GM12878 (cell line): Measurements from ENCODE around the gene TRMU. TPM values are rescaled to one million over a fixed set of nuclear protein-coding genes. Genes with fewer than 3 reads are reported as not detected.

Source experiments
- ATAC-seq: fragments of 200-7000 bp; cut with Tn5 transposase; 3 replicates; pipeline ENCODE4 v1.9.1; 2020; ENCODE audit warnings: mild to moderate bottlenecking, moderate library complexity
- Bru-seq: library from RNA; stranded (reverse); fragments of 400-500 nt; gene quantifications from one replicate; lab custom pipeline; 2021; lab: Mats Ljungman, UMichigan
- BruChase-seq, 2 experiments: library from RNA; stranded (reverse); fragments of 400-500 nt; gene quantifications; one replicate each; lab custom pipeline; 2021; lab: Mats Ljungman, UMichigan
- BruUV-seq: library from RNA; stranded (reverse); fragments of 400-500 nt; replicated peaks from 2 replicates; lab custom pipeline; 2021; lab: Mats Ljungman, UMichigan
- CTCF ChIA-PET: fragments of 300-600 bp; sonication (Branson Sonifier 250); formaldehyde crosslinking; extraction: SDS; loops from one replicate; lab custom pipeline; 2021; ENCODE audit warnings: inconsistent platforms; lab: Yijun Ruan, JAX
- POLR2A ChIA-PET: fragments of 350-600 bp; formaldehyde crosslinking; extraction: SDS; loops from one replicate; lab custom pipeline; 2021; ENCODE audit warnings: inconsistent platforms; lab: Charles Lee
- RAD21 ChIA-PET: fragments of 300-600 bp; sonication (Branson Sonifier 250); formaldehyde crosslinking; loops from one replicate; lab custom pipeline; 2023; ENCODE audit warnings: antibody characterized with exemption; ENCODE audit not compliant: unreplicated experiment; lab: Charles Lee
- SMC1A ChIA-PET: fragments of 300-600 bp; sonication (Branson Sonifier 250); formaldehyde crosslinking; loops from one replicate; lab custom pipeline; 2023; ENCODE audit not compliant: unreplicated experiment, uncharacterized antibody; lab: Charles Lee
- DNase-seq: peaks from one replicate; pipeline ENCODE4 v3.0.0-alpha.2; 2011; ENCODE audit warnings: low read depth, low spot score
- FAIRE-seq: peaks from 3 replicates; lab custom pipeline; 2011; peaks lifted over from hg19 to GRCh38; lab: Jason Lieb, UNC
- H2AFZ ChIP-seq: 2 replicates; pipeline ENCODE4 v1.6.0; 2011; ENCODE audit warnings: low read depth, low read length, control low read depth; ENCODE audit not compliant: control insufficient read depth
- H3K27ac ChIP-seq: 2 replicates; pipeline ENCODE4 v1.5.1; 2011; ENCODE audit warnings: control low read depth; ENCODE audit not compliant: control insufficient read depth, insufficient read depth
- H3K27me3 ChIP-seq, 2 experiments: replicated peaks in 1 of 2; 2 replicates each; pipeline versions ENCODE4 v1.6.0 to v1.6.1; 2011; ENCODE audit warnings: low read length in 1 of 2; ENCODE audit not compliant: control insufficient read depth in 2 of 2, insufficient read depth in 2 of 2
- H3K36me3 ChIP-seq, 2 experiments: 2 replicates each; pipeline ENCODE4 v1.5.1; 2011; ENCODE audit warnings: low read length in 1 of 2; ENCODE audit not compliant: control insufficient read depth in 2 of 2, insufficient read depth in 2 of 2
- H3K4me1 ChIP-seq: 2 replicates; pipeline ENCODE4 v1.6.1; 2011; ENCODE audit warnings: mild to moderate bottlenecking, low read length, moderate library complexity, mixed read lengths; ENCODE audit not compliant: control insufficient read depth, insufficient read depth
- H3K4me2 ChIP-seq: 2 replicates; pipeline ENCODE4 v1.6.0; 2011; ENCODE audit warnings: control low read depth; ENCODE audit not compliant: control insufficient read depth, insufficient read depth
- H3K4me3 ChIP-seq: fragments of 200-600 bp; sonication (generic); 2 replicates; pipeline ENCODE4 v1.5.1; 2016
- H3K79me2 ChIP-seq: 2 replicates; pipeline ENCODE4 v1.6.0; 2011; ENCODE audit warnings: low read length; ENCODE audit not compliant: control insufficient read depth, insufficient read depth
- H3K9ac ChIP-seq: 2 replicates; pipeline ENCODE4 v1.8.0; 2011; ENCODE audit warnings: low read length, control low read depth, mixed read lengths; ENCODE audit not compliant: control insufficient read depth, insufficient read depth
- H3K9me3 ChIP-seq: replicated peaks from 3 replicates; pipeline ENCODE4 v1.5.1; 2011; ENCODE audit warnings: mild to moderate bottlenecking, low read length; ENCODE audit not compliant: control insufficient read depth, insufficient read depth
- H4K20me1 ChIP-seq: 2 replicates; pipeline ENCODE4 v1.6.0; 2011; ENCODE audit not compliant: control insufficient read depth, insufficient read depth
- CEBPZ ChIP-seq: fragments of 150-350 bp; IDR thresholded peaks from 2 replicates; pipeline ENCODE4 v1.6.1; 2016; ENCODE audit warnings: low read depth, low read length
- FOS ChIP-seq: IDR thresholded peaks from 3 replicates; pipeline ENCODE4 v1.6.1; 2011; ENCODE audit warnings: borderline replicate concordance; ENCODE audit not compliant: insufficient read length; ENCODE audit errors: extremely low read depth
- PAX5 ChIP-seq: IDR thresholded peaks from 2 replicates; pipeline ENCODE4 v1.6.1; 2011; ENCODE audit warnings: low read depth, low read length, borderline replicate concordance
- SIN3A ChIP-seq: IDR thresholded peaks from 2 replicates; pipeline ENCODE4 v1.6.1; 2012; ENCODE audit warnings: low read depth, low read length, improper control_type of control experiment
- SMC3 ChIP-seq: IDR thresholded peaks from 2 replicates; pipeline ENCODE4 v1.6.1; 2011; ENCODE audit warnings: low read length, improper control_type of control experiment, borderline replicate concordance
- STAT3 ChIP-seq: IDR thresholded peaks from 2 replicates; pipeline ENCODE4 v1.6.1; 2011; ENCODE audit warnings: low read depth, low read length, improper control_type of control experiment
- TCF12 ChIP-seq: IDR thresholded peaks from 2 replicates; pipeline ENCODE4 v1.6.1; 2011; ENCODE audit warnings: low read depth, mild to moderate bottlenecking, low read length
- TCF7 ChIP-seq: IDR thresholded peaks from 2 replicates; pipeline ENCODE4 v1.6.1; 2014; ENCODE audit warnings: antibody characterized with exemption, borderline replicate concordance
- ZNF274 ChIP-seq: IDR thresholded peaks from one replicate; pipeline ENCODE4 v1.8.0; 2011; ENCODE audit not compliant: insufficient read length, insufficient read depth
- WGBS: methylation state at CpG from one replicate; pipeline ENCODE4 v1.1.6; 2016; ENCODE audit warnings: low lambda C conversion rate; ENCODE audit not compliant: insufficient replicate concordance, insufficient coverage; ENCODE audit errors: missing lambda C conversion rate; 5-methylcytosine and 5-hydroxymethylcytosine counted together
- in situ Hi-C: fragments of 300-500 bp; cut with MboI; formaldehyde crosslinking; loops from 9 replicates; pipeline ENCODE4 v1.14.3; 2018; ENCODE audit warnings: mixed read lengths
- intact Hi-C: fragments of 100-400 bp; cut with micrococcal nuclease; formaldehyde crosslinking; loops from one replicate; pipeline ENCODE4 v1.14.2; 2022; ENCODE audit not compliant: unreplicated experiment
- long read RNA-seq, 2 experiments: library from polyadenylated mRNA; unstranded; transcript quantifications; one replicate each; pipeline ENCODE4 v2.0.0, GENCODE V29; 2019 to 2020
- polyA minus RNA-seq, 3 experiments: library from RNA; depleted of rRNA, polyadenylated mRNA; stranded (reverse); fragments of >200 nt; gene quantifications; 2 replicates each; pipeline ENCODE4 v1.2.3, GENCODE V29; 2011
- polyA plus RNA-seq, 11 experiments: library from polyadenylated mRNA; depleted of rRNA in 4 of 11; unstranded in 6 of 11; stranded (reverse) in 5 of 11; fragments of >200 nt; fragmentation: Nextera tagmentation in 4 of 11; fragmentation: Illumina TruSeq in 1 of 11; extraction: Ambion mirVana in 4 of 11; extraction: Trizol in 1 of 11; gene quantifications; 1 replicate in 1 of 11; 2 replicates in 10 of 11; pipeline versions ENCODE4 v1.2.1 to v1.2.3, GENCODE V29; 2011 to 2016; ENCODE audit warnings: inconsistent platforms in 2 of 11, missing spikeins in 2 of 11, low read depth in 1 of 11
- total RNA-seq, 4 experiments: library from RNA; depleted of rRNA in 3 of 4; stranded (reverse); fragments of >200 nt in 3 of 4; fragmentation: Illumina TruSeq in 1 of 4; extraction: Trizol in 1 of 4; gene quantifications; 2 replicates each; pipeline versions ENCODE4 v1.2.1 to v1.2.3, GENCODE V29; 2013 to 2021
- TF ChIP-seq, protein P1 (sequence below): fragments of 450-650 bp; IDR thresholded peaks from 2 replicates; pipeline ENCODE4 v1.6.1; 2017; ENCODE audit warnings: mild to moderate bottlenecking

Gene TRMU, protein sequence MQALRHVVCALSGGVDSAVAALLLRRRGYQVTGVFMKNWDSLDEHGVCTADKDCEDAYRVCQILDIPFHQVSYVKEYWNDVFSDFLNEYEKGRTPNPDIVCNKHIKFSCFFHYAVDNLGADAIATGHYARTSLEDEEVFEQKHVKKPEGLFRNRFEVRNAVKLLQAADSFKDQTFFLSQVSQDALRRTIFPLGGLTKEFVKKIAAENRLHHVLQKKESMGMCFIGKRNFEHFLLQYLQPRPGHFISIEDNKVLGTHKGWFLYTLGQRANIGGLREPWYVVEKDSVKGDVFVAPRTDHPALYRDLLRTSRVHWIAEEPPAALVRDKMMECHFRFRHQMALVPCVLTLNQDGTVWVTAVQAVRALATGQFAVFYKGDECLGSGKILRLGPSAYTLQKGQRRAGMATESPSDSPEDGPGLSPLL
- 189 and 218 TPM in 2 replicates for total RNA-seq (2013; cell fraction: nucleolus; rRNA removed)
- 47.5 and 48.0 TPM in 2 replicates for total RNA-seq (2014; rRNA removed)
- total RNA-seq (2014; rRNA removed; fragmentation: Illumina TruSeq; extraction: Trizol), result 26.1 and 29.6 TPM in 2 replicates
- total RNA-seq (2021), result 54.5 and 57.0 TPM in 2 replicates
- polyA plus RNA-seq (2011; ENCODE audit: low read depth), result 18.3 TPM
- polyA plus RNA-seq (2011; rRNA removed), result 33.4 and 40.0 TPM in 2 replicates
- polyA plus RNA-seq (2011; cell fraction: cytosol; rRNA removed), result 39.1 and 46.8 TPM in 2 replicates
- 219 and 267 TPM in 2 replicates for polyA plus RNA-seq (2011; cell fraction: nucleus; rRNA removed)
- polyA plus RNA-seq (2012), result 35.4 and 37.9 TPM in 2 replicates
- polyA plus RNA-seq (2014; fragmentation: Illumina TruSeq; extraction: Trizol), result 25.8 and 34.8 TPM in 2 replicates
- polyA plus RNA-seq (2014; fragmentation: Nextera tagmentation; extraction: Ambion mirVana), result 1 to 10 TPM; 3.5 to 5.8 TPM
- 56.0 and 66.7 TPM in 2 replicates for polyA plus RNA-seq (2014; rRNA removed)
- 10 to 100 TPM; 49.4 to 54.4 TPM for polyA plus RNA-seq (2016; fragmentation: Nextera tagmentation; extraction: Ambion mirVana)
- 34.3 and 45.9 TPM in 2 replicates for polyA minus RNA-seq (2011; rRNA and poly(A)+ RNA removed)
- 10.3 and 13.0 TPM in 2 replicates for polyA minus RNA-seq (2011; cell fraction: cytosol; rRNA and poly(A)+ RNA removed)
- 113 and 177 TPM in 2 replicates for polyA minus RNA-seq (2011; cell fraction: nucleus; rRNA and poly(A)+ RNA removed)
- Bru-seq, nascent RNA, result percentile 83 among the genes with signal in this experiment
- percentile 85 among the genes with signal in this experiment for BruChase-seq, experiment 1, labeled RNA remaining after a 6-hour chase
- BruChase-seq, experiment 2, labeled RNA remaining after a 2-hour chase, result percentile 80 among the genes with signal in this experiment
- long read RNA-seq, experiment 1, transcript TRMU-201 (11 exons, 1,940 nt), result major isoform, 15 of 30 reads
- long read RNA-seq, experiment 1, partial matches to known transcripts, result 1 of 30 reads
- long read RNA-seq, experiment 1, other reads (novel, unspliced or antisense), result 10 of 30 reads
- long read RNA-seq, experiment 2, transcript TRMU-203 (10 exons, 1,830 nt), result minor isoform, 5 of 75 reads
- long read RNA-seq, experiment 2, transcript TRMU-202 (10 exons, 1,381 nt), result minor isoform, 5 of 75 reads
- long read RNA-seq, experiment 2, transcript TRMU-201 (11 exons, 1,940 nt), result major isoform, 26 of 75 reads
- long read RNA-seq, experiment 2, partial matches to known transcripts, result 2 of 75 reads
- long read RNA-seq, experiment 2, other reads (novel, unspliced or antisense), result 23 of 75 reads

DNA sequence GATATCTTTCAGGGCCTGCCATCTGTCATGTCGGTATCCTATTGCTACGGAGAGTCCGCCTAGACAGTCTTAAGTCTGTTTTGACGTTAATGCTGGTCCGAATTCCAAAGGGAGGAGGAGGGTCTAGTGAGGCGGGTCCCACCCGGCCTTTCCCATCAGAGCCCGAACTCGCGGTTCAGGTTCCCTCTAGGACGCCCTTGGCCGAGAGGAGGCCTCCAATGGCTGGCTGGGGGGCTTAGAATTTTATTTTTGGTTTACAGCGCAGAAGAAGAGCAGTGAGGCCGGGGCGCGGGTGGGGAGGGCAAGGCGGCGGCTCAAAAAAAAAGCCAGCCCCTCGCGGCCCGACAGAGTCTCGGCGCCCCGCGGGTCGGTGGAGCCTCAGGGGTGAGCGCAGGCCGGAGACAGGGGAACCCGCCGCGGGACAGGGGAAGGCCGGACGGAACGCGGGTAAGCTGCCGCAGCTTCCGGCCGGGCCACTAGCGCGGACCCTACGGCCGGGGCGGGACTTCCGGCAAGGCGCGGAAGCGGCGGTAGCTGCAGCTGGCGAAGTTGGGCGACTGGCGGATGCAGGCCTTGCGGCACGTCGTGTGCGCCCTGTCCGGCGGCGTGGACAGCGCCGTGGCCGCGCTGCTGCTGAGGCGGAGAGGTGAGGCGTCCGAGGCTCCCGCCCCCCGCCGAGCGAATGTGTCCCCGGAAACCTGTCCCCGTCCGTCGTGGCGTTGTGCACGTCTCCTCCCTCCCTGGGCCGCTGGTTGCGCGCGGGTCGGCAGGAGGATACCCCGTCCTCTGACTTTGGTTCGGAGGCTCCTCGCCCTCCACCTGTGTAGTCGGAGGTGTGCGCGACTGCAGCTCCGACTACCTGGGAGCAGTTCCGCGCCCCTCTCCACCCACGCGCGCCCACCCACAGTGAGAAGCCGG lies at the start of gene TRMU:
TSS of gene TRMU (plus strand) at position 514 of the 918 bp plus-strand sequence. CDS start at position 565, 51 bp downstream.
- POLR2A ChIA-PET, result no interaction called here
- peaks cover 7% of the 10 kb centered on the region; the same call in 1 of the 2 replicates for H3K4me1 ChIP-seq
- peak within 1 kb of the TSS; percentile 79 for H3K27ac ChIP-seq
- no peaks in the 10 kb centered on the region for H4K20me1 ChIP-seq
- RAD21 ChIA-PET, result interaction anchor here (0.6 to 1.5 kb wide), 2 partner anchors 40 to 277 kb away, joined by 4 to 5 read pairs; no protein-coding TSS in a partner anchor
- WGBS, result 2% methylated on average over 87 of the region's 93 CpGs
- BruUV-seq, result TSS peak; percentile 91
- H3K9ac ChIP-seq, result peak within 1 kb of the TSS; percentile 80
- no peaks in the 10 kb centered on the region for H3K27me3 ChIP-seq
- ATAC-seq (peak; percentile 97), DNase-seq (peak; percentile 56), FAIRE-seq (peak; percentile 44)
- H3K4me3 ChIP-seq, result peak within 1 kb of the TSS; percentile 98
- intact Hi-C loops, result loop anchor here (2.0 kb wide), 1 partner anchor 39 kb away; the partner anchor contains the start of gene GTSE1
- peaks cover 16 to 30% of the 10 kb centered on the region in 2 experiments; a peak in 3 of 4 replicates for H3K36me3 ChIP-seq
- peak within 1 kb of the TSS; percentile 92 for H3K4me2 ChIP-seq
- in situ Hi-C loops, result no loop called here
- peak within 1 kb of the TSS; percentile 82 for H2AFZ ChIP-seq
- CTCF ChIA-PET, result interaction anchor here (0.9 to 2.0 kb wide), 3 partner anchors 33 to 206 kb away, joined by 3 to 7 read pairs (median 3); no protein-coding TSS in a partner anchor
- peaks cover 31% of the 10 kb centered on the region for H3K79me2 ChIP-seq
- H3K9me3 ChIP-seq, result no peaks in the 10 kb centered on the region
- SMC1A ChIA-PET, result interaction anchor here (1.4 to 1.9 kb wide), 2 partner anchors 39 to 213 kb away, joined by 3 to 5 read pairs; partner anchors contain the start of gene GTSE1
- TF ChIP-seq, protein P1, sequence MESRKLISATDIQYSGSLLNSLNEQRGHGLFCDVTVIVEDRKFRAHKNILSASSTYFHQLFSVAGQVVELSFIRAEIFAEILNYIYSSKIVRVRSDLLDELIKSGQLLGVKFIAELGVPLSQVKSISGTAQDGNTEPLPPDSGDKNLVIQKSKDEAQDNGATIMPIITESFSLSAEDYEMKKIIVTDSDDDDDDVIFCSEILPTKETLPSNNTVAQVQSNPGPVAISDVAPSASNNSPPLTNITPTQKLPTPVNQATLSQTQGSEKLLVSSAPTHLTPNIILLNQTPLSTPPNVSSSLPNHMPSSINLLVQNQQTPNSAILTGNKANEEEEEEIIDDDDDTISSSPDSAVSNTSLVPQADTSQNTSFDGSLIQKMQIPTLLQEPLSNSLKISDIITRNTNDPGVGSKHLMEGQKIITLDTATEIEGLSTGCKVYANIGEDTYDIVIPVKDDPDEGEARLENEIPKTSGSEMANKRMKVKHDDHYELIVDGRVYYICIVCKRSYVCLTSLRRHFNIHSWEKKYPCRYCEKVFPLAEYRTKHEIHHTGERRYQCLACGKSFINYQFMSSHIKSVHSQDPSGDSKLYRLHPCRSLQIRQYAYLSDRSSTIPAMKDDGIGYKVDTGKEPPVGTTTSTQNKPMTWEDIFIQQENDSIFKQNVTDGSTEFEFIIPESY, result no peak
- no peak for TF ChIP-seq FOS
- no peak; the same call in 1 of the 2 replicates for TF ChIP-seq PAX5
- no peak for TF ChIP-seq CEBPZ
- TF ChIP-seq SMC3, result no peak
- TF ChIP-seq SIN3A, result peak; percentile 94
- TF ChIP-seq TCF12, result peak; percentile 85
- TF ChIP-seq ZNF274, result no peak
- no peak for TF ChIP-seq TCF7
- TF ChIP-seq STAT3, result no peak
